ENCODE measurements around the gene AAK1. TPM values are rescaled to one million over a fixed set of nuclear protein-coding genes. Genes with fewer than 3 reads are reported as not detected.
"Not testable (repeated sequence)": the region's sequence is repeated elsewhere in the genome, so short reads cannot be mapped to it uniquely, and the experiment has no call there.

The AAK1 gene
- total RNA-seq, 4 donors from 2014 or later, result 28.0 to 35.5 (median 32.8) TPM

- no peak for TF ChIP-seq CTCF (IDR thresholded peaks at IDR 0.05)
- no peak for TF ChIP-seq POLR2A (IDR thresholded peaks at IDR 0.05)
- Histone ChIP-seq H3K9me3 (no peaks in the 10 kb centered on the region), H3K4me1 (peaks cover 18 to 52% (median 20%) of the 10 kb centered on the region in 3 donors)
Observed at GRCh38 chr2:69612707-69613106, 30.8 kb downstream of the AAK1 start.

GRCh38 chr2:69612200-69612599, 31.3 kb downstream of the AAK1 start:
- Histone ChIP-seq H3K9me3 (no peaks in the 10 kb centered on the region), H3K4me3 (no peak overlapping the region), H3K4me1 (peaks cover 18 to 52% (median 21%) of the 10 kb centered on the region in 3 donors), H3K27me3 (no peaks in the 10 kb centered on the region), H3K36me3 (no peaks in the 10 kb centered on the region), H3K27ac (no peak overlapping the region)
- no peak for DNase-seq
- 85 to 86% methylated on average over 3 of the region's 3 CpGs for WGBS, 2 donors
- TF ChIP-seq CTCF (IDR thresholded peaks at IDR 0.05) (no peak), POLR2A (IDR thresholded peaks at IDR 0.05) (no peak)
- intact Hi-C loops (cut with DNase I), result no loop called here

More at GRCh38 chr2:69612707-69613106, 30.8 kb downstream of the AAK1 start:
- Histone ChIP-seq H3K36me3 (no peaks in the 10 kb centered on the region), H3K27ac (no peak overlapping the region), H3K4me3 (no peak overlapping the region), H3K27me3 (no peaks in the 10 kb centered on the region)
- no peak for DNase-seq
- intact Hi-C loops (cut with DNase I), result no loop called here

- no peak for DNase-seq
- Histone ChIP-seq H3K4me3 (no peak overlapping the region), H3K27me3 (no peaks in the 10 kb centered on the region), H3K36me3 (no peaks in the 10 kb centered on the region), H3K4me1 (peaks cover 8 to 42% (median 16%) of the 10 kb centered on the region in 3 donors), H3K9me3 (no peaks in the 10 kb centered on the region), H3K27ac (no peak overlapping the region)
- intact Hi-C loops (cut with DNase I), result no loop called here
- TF ChIP-seq POLR2A (IDR thresholded peaks at IDR 0.05), result no peak
- no peak for TF ChIP-seq CTCF (IDR thresholded peaks at IDR 0.05)
- WGBS, 2 donors, result 36 to 39% methylated on average over 2 of the region's 2 CpGs
Observed at GRCh38 chr2:69608109-69608508, 35.4 kb downstream of the AAK1 start.

GRCh38 chr2:69606771-69607170, 36.8 kb downstream of the AAK1 start:
- H3K4me1 ChIP-seq, result peaks cover 8 to 42% (median 16%) of the 10 kb centered on the region in 3 donors
- H3K36me3 ChIP-seq; intact Hi-C loops (cut with DNase I); H3K27me3 ChIP-seq; H3K9me3 ChIP-seq; H3K27ac ChIP-seq; H3K4me3 ChIP-seq; DNase-seq: not testable (repeated sequence)
- 36 to 38% methylated on average over 7 of the region's 7 CpGs for WGBS, 2 donors

GRCh38 chr2:69605284-69605683, 38.3 kb downstream of the AAK1 start:
- 82 to 86% methylated on average over 4 of the region's 4 CpGs for WGBS, 2 donors

More at GRCh38 chr2:69605284-69605683, 38.3 kb downstream of the AAK1 start:
- peaks cover 8 to 51% (median 21%) of the 10 kb centered on the region in 3 donors for H3K4me1 ChIP-seq
- no peaks in the 10 kb centered on the region for H3K27me3 ChIP-seq
- H3K4me3 ChIP-seq, result no peak overlapping the region
- no peaks in the 10 kb centered on the region for H3K36me3 ChIP-seq
- no peaks in the 10 kb centered on the region for H3K9me3 ChIP-seq
- intact Hi-C loops (cut with DNase I), result no loop called here
- TF ChIP-seq CTCF (IDR thresholded peaks at IDR 0.05), result no peak
- TF ChIP-seq POLR2A (IDR thresholded peaks at IDR 0.05), result no peak
- no peak overlapping the region for H3K27ac ChIP-seq
- DNase-seq, result no peak

Data from esophagus squamous epithelium (tissue), 5 donors.